ENCODE data around the gene VAMP2. TPM values are rescaled to one million over a fixed set of nuclear protein-coding genes. Genes with fewer than 3 reads are reported as not detected.
A peak's percentile ranks its signal among the peaks of the same experiment; 100 is the strongest.

Gene VAMP2
- total and polyA plus RNA-seq, 9 of the 15 experiments (the other 6 are each of a cell fraction or from before 2014, with no cell fraction given): 2.3 to 31.8 (median 6.0) TPM

GRCh38 chr17:8138374-8138671 is 24.4 kb downstream of the VAMP2 start (continued):
- 0 out of 4 replicates have a peak, but pooled peaks of 1 of the 2 experiments have one; percentile 16 for TF ChIP-seq ZNF318 (IDR thresholded peaks at IDR 0.05; ENCODE audit: borderline replicate concordance in 1 of 2, low read depth in 1 of 2)
- TF ChIP-seq ARNT (IDR thresholded peaks at IDR 0.05): 0 out of 4 replicates have a peak, but pooled peaks of 1 of the 2 experiments have one; percentile 13
- TF ChIP-seq RFX7 (CRISPR knock-in tag; IDR thresholded peaks at IDR 0.05): no peak
- no peak for TF ChIP-seq CUX1 (CRISPR knock-in tag; IDR thresholded peaks at IDR 0.05)
